8988T (cell line): Measurements from ENCODE around the gene CFAP58.

Experiments used
- DNase-seq: peaks from one replicate; pipeline ENCODE4 v3.0.0; 2011

The CFAP58 gene

GRCh38 chr10:104387130-104387888, 33.7 kb downstream of the CFAP58 start:
- DNase-seq, result no peak

- DNase-seq, result no peak
Measured at GRCh38 chr10:104388830-104389229, 35.2 kb downstream of the CFAP58 start.

DNA sequence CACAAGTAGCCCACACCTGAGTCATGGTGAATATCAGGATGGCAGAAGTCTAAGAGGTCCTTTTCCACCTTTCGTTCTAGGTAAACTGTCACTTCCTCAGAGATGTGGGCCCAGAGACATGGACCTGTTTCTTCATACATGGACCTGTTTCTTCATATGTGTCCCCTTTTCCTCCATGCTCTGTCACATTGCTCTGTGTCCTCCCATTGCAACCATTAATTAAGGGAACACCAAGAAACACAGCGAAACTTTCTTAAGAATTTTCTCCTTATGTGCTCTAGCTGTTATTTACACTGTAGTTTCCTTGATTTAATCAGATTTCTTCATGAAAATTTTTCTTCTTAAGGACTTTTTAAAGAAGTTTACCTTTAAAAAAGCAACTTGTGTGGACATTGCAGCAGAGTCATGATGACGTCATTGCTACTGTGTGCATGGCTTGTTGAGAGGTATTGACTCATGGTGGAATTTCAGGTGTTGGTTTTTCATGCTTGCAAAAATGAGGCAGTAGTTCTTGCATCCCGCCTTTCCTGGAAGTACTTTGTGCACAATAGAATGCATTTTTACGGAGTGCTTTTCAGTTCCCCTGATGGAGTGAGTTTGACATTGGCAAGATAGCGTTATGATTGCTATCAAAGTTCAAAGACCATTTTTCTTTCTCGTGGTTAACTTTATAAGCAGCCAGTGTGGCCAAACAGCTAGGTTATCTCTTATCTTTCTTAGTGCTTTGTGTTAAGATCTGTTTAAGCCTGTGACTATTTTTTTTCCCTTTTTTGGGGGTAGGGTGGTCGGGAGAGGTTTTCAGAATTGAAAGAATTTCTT, 37.7 kb downstream of the CFAP58 start:
- DNase-seq, result no peak

DNA sequence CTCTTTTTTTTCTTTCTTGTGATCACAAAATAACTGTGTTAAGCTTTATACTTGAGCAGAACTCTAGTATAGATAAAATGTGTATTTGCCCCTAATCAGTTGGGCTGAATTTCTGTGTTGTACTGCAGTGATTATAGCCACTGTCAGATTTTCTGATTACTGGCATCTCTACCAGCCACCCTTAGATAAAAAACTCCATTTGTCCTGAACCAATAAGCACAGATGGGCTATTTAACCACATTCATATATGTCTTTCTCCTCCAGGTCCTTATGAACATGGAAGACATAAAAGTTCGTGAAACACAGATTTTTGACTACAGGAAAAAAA, 38.3 kb downstream of the CFAP58 start:
- DNase-seq, result no peak

DNA sequence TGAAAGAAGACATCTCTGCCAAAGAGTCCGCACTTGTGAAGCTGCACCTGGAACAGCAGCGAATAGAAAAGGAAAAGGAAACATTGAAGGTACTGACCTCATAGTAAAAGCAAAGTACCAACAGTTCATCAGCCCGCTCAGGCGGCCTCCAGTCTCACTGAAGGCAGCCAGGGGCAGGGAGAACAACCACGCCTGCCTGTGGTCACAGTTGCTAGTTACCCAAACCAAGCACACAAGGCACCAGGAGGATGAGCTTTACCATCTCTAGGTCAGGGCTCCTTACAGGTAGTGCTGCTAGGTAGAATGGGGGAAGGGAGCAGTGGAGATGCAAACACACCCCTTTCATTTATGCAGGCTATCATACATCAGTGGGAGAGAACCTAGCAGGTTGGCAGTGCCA, 39.8 kb downstream of the CFAP58 start:
- DNase-seq, result no peak

DNA sequence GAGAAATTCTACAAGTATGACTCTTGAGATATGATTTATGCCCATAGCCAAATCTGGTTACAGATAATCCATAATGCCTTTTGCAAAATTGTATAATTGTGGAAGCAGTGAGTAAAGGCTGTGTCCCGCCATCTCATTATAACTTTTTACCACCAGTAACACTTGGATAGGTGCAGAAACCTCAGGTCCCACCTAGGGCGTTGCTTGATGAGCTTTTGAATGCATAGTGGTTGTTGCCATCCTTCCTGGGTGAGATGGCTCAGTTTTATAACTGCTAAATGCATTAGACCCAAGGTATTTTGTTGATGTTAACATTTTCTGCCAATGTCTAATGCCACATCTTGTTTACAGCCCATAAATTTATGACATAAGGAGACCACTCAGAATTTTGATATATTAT, 42.9 kb downstream of the CFAP58 start:
- no peak for DNase-seq

DNA sequence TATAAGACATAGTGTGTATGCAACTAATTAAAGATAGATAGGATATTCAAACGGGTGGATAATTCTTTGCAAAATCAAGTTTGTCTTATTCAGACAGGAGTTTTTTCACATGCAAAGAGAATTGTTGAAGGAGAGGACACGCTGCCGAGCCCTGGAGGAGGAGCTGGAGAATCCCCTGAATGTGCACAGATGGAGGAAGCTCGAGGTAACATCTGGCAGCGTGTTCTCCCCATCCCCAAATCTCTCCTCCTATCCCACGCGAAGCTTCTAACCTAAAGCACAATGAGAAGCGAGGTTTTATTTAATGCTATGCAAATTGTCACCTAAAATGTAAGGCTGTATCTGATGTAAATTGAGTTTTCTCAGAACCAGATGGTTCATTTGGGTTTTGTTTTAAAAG, 50.0 kb downstream of the CFAP58 start:
- DNase-seq, result no peak

- no peak for DNase-seq
Measured at GRCh38 chr10:104406715-104407650, 53.4 kb downstream of the CFAP58 start.

GRCh38 chr10:104413528-104413927, 59.9 kb downstream of the CFAP58 start:
- DNase-seq, result no peak

- DNase-seq, result no peak
Measured at GRCh38 chr10:104415526-104416165, 62.0 kb downstream of the CFAP58 start.

DNA sequence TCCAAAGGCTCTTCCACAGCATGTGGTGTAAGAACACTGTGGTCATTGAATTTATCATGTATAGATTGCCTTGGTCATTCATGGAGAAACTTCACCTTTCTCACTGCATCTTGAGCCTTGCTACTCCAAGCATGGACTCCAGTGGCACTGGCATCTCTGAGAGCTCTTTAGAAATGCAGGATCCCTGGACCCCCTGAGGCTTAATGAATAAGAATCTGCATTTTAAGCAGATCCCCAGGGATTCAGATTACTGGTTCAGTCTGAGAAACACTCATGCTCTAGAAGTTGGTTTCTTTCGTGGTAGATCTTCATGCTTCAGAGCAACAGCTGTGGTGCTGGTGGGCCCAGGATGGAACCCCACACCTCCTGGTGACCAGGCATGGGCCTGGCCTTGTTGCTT, 63.2 kb downstream of the CFAP58 start:
- no peak for DNase-seq

DNA sequence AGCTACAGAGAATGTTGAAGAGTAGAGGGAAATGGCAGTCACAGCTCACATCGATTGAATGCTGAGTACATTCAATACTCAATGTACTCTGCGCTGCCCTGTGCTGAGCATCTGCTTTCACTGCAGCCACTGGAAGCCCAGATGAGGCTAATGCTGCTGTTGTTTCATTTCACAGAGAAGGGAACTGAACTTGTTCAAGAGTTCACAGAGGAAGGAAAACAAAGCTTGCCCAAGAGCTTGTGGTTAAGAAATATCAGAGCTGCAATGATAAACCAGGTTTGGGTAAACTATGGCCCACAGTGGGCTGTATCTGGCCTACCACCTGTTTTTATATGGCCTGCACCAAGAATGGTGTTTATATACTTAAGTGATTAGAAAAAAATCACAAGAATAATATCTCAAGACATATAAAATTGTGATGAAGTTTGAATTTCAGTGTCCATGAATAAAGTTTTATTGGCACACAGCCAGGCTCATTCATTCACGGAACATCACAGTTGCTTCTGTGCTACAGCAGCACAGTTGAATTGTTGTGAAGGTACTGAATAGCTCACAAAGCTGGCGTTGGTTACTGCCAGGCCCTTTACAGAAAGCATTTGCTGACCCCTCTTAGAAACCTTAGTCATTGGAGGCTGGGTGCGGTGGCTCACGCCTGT, 64.1 kb downstream of the CFAP58 start:
- DNase-seq, result no peak

GRCh38 chr10:104424719-104425118, 71.1 kb downstream of the CFAP58 start:
- DNase-seq, result no peak

DNA sequence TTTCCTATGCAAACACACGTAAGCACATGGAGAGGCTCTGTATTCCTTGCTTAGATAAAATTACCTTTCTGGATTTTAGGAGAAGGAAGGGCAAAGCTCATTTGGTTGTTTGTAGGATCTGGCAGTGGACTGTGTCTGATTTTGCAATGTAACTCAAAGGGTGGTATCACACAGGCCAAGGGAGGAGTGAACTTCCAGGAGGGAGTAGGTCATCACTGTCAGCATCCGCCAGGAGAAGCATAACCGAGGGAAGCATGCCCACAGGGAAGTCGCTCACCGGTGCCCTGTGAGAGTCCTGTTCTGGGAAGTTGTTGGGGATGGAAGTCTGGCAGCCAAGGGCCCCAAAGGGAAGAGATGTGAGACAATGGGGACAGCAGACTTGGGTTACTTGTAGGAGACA, 74.4 kb downstream of the CFAP58 start:
- DNase-seq, result no peak

DNA sequence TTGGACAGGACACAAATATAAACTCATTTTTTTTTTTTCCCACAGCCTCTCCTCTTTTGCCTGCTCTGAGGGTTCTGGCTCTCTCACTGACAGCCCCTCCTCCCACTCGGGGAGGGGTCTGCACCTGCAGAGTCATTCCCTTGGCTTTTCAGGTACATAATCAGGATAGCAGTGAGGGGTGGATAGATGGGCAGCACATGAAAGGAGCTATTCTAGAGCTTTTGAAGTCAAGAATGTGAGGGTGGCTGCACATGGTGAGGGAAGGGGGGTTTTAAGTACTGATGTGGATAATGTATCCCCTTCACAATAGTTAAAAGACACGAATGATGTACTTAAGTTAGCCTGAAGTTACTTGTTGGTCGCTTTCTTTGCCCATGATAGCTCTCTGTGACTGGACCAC, 76.2 kb downstream of the CFAP58 start:
- DNase-seq, result no peak

DNA sequence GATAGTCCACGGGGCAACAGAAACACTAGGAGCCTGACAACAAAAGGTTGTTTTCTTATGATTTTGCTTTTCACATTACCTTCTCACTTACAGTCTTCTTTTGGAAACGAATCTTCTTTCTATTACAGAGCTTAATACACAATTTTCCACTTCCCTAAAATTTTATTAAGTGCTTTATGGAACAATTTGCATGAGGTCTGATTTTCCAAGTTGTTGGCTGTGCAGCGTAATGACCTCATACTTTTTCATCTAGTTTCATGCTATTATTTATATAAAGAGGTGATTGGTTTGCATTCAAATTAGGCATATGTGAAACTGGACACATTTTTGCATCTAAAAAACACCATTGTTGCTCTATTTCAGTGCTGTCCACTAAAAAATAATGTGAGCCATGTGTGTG, 76.7 kb downstream of the CFAP58 start:
- DNase-seq, result no peak

DNA sequence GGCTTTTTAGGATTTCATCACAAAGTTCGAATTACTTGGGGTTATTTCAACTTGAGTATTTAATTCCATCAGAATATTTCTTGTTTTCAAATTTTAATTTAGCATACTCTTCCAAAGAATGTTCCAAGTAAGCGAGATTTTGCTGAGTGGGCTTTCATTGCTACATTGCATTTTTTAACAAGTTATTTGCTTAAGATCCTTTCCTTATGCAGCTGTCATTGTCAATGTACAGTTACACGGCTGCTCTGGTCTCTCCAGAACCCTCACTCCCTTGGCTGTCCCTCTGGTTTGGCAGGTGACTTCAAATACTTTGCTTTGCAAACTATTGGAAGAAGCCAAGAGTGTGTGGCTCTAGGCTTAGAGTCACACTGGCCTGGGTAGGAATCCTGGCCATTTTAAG, 80.0 kb downstream of the CFAP58 start:
- DNase-seq, result no peak

DNA sequence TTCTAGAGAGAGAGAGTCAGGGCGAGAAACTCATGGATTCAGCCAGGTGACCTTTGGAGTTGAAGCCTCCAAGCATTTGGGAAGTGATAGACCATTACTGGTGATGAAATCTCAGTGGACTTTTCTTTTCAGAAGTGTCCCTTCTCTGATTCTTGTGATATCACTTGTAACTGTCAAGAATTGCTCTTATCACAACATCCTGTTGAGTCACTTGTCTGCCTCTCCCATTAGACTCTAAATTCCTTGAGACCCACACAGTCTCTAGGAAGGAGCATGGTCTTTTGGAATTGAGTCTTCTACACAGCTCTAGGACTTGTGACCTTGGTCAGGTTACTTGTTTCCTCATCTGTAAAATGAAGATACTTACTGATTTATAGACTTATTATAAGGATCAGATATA, 81.0 kb downstream of the CFAP58 start:
- no peak for DNase-seq

DNA sequence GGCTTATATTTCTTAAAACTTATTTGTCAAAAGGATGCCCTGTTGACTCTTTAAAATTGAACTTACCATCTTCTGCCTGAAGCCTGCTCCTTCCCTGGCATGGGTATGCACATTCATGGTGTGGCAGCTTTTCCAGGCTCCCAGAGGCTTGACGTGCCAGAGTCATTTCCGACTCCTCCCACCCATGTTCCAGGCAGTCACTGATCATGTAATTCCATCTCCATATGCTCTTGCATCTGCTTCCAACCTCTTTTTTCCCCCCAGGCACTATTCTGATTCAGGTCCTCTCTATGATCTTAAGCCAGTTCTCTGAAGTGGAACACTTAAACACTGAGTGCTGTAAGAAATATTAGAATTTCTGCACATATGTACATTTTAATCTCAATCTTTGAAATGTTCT, 82.2 kb downstream of the CFAP58 start:
- DNase-seq, result no peak

DNA sequence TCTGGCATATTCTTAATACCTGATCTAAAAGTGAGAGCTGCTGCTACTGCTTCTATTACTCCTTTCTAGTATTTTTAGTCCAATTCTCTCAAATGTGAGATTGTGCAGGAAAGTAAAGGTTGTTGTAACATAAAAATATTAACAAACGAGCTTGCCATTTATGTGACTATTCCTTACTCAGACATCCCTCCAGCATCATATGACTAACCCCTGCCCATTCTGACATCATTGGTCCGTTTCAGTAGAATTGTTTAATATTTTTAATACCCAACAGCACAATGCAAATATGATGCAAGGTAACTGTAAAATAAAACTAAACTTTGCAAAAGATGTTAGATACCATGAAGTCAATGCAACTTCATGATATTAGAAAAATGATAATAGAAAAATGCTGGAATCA, 83.6 kb downstream of the CFAP58 start:
- DNase-seq, result no peak

DNA sequence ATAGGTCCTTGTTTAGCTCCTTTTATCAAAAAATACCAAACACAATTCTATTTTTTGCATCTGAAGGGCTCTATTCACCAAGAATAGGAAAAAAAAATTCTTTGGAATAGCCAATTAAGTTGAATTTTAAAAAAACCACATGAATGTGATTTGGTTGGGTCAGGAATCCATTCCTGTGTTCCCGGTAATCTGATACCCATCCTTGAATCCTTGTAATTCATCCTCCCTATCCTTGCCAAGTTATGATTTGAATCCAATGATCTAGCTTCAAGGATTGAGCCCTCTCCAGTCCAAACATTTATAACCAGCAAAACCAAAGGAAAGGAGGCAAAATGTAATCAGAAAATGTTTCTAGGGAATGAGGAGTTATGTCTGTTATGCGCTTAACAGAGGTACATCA, 86.6 kb downstream of the CFAP58 start:
- DNase-seq, result no peak

GRCh38 chr10:104441329-104442000, 87.8 kb downstream of the CFAP58 start:
- no peak for DNase-seq
